GM13976 (cell line): ENCODE data around the gene RAE1.

Source experiments
- DNase-seq: peaks from one replicate; pipeline ENCODE4 v3.0.0; 2012; ENCODE audit warnings: low spot score
- CTCF ChIP-seq: IDR thresholded peaks from 2 replicates; pipeline ENCODE4 v1.5.1; 2012; ENCODE audit warnings: borderline replicate concordance, mild to moderate bottlenecking; ENCODE audit not compliant: insufficient read depth; ENCODE audit errors: extremely low read depth, missing control alignments, control extremely low read depth
- in situ Hi-C: fragments of 300-500 bp; cut with MboI; formaldehyde crosslinking; loops from one replicate; pipeline ENCODE4 v1.12.0; 2022; ENCODE audit warnings: low sequenced_read_pairs, mixed read lengths, inconsistent platforms; ENCODE audit not compliant: unreplicated experiment

The RAE1 gene

DNA sequence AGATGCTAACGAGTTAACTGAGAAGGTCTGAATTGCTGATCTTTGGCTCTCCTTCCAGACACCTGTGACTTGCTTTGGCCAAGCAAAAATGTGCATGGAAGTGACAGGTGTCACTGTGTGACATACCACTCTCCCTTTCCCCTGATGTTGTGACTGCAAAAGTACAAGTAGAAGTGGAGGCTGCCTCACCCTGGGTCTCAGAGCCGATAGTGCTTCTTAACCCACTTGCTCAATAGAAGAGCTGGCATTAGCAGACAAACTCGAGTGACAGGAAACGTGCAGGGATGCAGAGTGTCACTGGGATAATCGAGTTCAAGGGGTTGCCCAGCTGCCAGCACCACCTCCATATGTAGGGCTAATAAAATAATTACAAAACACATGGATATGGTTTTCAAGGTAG lies 37.8 kb upstream of the RAE1 start:
- in situ Hi-C loops = no loop called here

GRCh38 chr20:57313951-57314350 lies 37.1 kb upstream of the RAE1 start:
- no peak for TF ChIP-seq CTCF
- DNase-seq = no peak
- in situ Hi-C loops = no loop called here

More for the DNA sequence above, 37.8 kb upstream of the RAE1 start:
- DNase-seq = no peak
- no peak for TF ChIP-seq CTCF

DNA sequence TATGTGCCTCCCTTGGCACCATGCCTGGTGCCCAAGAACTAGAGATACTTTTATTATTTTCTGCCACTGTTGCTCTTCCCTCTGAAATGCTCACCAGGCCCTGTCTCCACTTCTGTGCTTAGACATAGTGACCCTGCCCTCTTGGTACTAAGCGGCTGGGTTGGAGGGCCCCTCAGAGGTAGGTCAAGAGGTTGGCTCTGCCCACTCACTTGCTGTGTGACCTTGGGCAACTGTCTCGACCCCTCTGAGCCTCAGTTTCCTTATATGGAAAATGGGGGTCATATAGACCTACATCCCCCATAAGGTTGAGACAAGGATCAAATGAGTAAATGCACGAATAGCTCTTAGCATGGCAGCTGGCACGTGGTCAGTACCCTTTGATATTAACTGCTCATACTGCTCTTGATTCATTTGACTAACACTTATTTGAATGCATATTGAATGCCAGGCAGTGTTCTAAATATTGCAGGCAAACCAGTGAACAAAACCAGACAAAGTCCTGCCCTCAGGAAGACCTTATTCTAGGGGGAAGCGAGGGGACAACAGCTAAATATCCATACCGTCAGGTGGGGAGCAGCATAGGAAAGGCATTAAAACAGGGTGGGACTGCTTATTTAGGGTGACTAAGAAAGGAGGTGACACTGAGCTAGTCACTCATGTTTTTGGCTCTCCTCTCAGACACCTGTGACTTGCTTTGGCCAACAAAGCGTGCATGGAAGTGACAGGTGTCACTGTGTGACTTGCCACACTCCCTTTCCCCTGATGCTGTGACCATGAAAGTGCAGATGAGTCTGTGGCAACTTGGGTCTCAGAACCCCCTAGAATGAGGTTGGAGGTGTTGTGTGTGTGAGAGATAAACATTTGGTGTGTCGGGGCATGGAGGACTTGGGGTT lies 35.7 kb upstream of the RAE1 start:
- TF ChIP-seq CTCF = no peak
- no peak for DNase-seq
- in situ Hi-C loops = no loop called here

GRCh38 chr20:57315976-57316480 lies 35.0 kb upstream of the RAE1 start:
- no peak for TF ChIP-seq CTCF
- in situ Hi-C loops = no loop called here
- no peak for DNase-seq

- no peak for TF ChIP-seq CTCF
- no peak for DNase-seq
- in situ Hi-C loops = no loop called here
Observed at GRCh38 chr20:57316795-57317201, 34.3 kb upstream of the RAE1 start.

DNA sequence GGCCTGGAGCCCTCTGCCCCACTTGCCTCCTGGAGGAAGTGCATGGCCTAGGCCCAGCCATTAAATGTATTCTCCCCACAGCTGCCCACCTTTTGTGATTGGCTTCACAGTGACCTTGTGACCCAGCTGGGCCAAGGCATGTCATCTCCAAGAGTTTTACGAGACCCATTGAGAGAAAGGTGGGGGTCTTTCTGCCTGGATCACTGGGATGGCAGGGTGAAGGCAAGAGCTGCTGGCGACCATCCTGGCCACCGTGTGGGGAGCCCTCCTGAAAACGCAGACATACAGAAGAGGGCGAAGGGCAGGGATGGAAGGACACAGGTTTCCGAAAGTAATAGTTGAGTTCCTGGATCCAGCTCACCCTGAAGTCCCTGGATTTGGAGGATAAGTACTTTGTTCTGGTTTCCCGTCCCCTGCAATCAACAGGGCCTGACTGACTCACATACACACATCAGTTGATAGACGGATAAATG lies 33.7 kb upstream of the RAE1 start:
- DNase-seq = no peak
- in situ Hi-C loops = no loop called here
- no peak for TF ChIP-seq CTCF
